ENCODE data around the gene MYOZ3.

- TF ChIP-seq EZH2 (IDR thresholded peaks at IDR 0.05; ENCODE audit: insufficient read depth, poor library complexity, severe bottlenecking) (no peak), EZH2phosphoT487 (IDR thresholded peaks at IDR 0.05; ENCODE audit: insufficient read depth, low read depth) (no peak)
Observed at GRCh38 chr5:150642991-150643710, 17.9 kb upstream of the MYOZ3 start.
